Astrocyte of the hippocampus (primary cell): ENCODE data around the gene MYO1A.
"Not testable (repeated sequence)": the region's sequence is repeated elsewhere in the genome, so short reads cannot be mapped to it uniquely, and the experiment has no call there.

Experiments used
- DNase-seq: peaks from one replicate; pipeline ENCODE4 v3.0.0; 2011; ENCODE audit warnings: low read depth, low spot score

MYO1A gene

DNA sequence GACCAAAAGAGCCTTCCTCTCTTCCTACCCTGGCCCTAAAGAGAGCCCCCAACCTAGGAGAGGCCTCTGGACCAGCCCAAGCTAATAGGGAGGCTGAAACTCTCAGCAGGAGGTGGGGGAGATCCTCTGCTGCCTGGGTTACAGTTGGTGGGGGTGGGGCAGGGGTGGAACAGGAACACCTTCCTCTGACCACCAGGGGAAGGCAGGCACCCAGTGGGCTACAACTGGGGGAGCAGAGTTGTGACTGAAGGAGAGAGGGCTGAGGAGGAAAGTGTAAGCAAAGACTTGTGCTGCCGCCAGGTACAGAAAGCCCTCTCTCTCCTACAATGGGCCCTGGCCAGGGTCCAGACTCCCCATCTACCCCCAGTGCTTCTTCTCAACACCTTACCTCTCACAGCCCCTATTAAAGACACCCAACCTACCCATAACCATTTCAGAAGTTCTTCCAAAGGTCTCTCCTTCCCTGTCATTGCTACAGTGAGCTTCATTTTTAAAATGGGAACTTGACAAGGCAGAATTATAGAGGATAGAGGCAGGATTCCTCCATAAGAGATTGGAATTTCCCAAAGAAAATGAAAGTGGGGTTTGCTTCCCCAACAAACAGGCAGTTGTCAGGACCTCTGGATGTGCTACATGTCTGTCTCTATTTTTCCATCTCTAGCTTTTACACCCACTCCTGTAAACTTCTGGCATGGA is 1.4 kb downstream of the MYO1A start:
- no peak for DNase-seq

DNA sequence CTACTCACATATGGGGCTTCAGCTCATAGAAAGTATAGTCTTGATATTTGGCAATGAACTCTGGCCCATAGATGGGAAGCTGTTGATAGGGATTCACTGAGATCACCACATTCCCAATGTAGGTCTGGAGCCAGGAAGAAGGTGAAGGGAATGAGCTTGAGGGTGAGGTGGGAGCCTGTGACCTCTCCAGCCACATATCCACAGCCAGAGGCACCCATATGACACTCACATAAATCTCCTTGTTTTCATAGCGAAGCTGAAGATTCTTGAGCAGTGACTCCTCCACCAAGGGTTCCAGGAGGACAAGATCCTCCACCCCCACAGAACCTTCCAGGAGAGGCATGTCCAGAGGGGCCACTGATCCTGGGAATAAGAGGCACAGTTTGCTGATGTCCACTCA is 1.9 kb downstream of the MYO1A start:
- no peak for DNase-seq

DNA sequence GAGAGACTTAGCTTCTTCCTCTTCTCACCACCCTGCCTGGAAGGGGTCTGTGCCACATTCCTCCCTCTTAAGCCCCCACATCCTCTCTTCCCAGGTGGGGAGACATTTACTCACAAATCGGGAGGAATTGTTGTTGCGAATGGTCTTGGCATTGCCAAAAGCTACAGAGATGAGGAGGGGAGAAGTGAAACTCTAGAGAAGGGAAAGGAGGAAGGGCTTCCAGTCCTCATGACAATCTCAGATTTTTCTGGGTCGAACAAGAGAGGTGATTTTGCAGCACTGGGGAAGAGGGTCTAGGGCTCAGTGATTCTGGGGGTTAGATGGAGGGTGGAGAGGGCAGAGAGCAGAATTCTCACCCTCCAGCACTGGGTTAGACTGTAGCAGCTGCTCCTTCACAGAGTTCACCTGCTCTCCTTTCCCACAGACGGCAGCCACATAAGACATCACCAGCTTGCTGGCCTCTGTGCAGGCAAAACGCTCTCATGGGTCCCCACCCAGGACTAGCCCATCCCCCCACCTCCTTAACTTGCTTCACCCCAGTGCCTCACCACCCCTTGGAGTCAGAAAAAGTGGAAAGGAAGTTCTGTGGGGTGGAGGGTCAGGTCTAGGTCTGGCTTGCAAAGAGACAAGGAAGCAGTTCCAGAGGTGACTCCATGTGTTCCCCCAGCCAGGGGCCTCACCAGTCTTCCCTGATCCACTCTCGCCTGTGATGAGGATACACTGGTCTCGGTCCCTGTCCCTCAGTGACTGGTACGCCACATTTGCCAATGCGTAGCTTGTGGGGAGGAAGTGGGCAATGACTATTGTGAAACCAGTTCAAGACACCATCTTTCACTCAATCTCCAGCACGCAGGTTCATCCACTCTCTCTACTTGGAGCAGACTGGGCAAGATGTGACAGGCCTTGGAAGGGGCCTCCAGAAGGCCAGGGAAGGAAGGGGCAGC is 2.7 kb downstream of the MYO1A start:
- DNase-seq: no peak

DNA sequence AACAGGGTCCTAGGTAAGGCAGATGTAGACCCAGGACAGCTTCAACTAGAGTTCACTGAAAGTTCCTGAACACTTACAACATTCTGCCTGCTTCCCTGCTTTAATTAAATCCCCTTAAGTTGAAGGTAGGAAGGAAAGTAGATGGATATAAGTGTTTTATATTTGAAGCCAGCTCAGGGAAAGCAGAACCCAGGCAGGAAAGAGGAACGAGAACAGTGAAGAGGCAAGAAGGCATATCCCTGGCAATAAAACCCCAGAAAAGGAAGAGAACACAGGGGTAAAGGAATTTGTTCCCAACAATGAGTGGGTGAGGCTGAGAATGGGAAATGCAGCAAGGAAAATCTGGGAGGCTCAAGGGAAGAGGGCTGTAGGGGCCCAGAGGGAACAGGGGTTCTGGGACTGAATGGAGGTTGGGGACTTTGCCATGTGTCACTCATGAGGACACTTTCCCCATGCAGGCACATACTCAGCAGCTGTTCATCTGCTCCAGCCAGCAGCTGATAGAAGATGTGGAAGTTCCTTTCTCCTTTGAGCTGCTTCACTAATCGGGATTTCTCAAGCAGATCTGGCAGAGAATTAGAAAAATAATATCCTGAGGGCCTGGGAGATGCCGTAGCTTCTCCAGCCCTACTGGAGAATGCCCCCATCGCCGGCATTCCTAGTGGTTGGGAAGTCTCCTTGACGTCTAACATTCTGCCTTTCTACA is 3.7 kb downstream of the MYO1A start:
- no peak for DNase-seq

DNA sequence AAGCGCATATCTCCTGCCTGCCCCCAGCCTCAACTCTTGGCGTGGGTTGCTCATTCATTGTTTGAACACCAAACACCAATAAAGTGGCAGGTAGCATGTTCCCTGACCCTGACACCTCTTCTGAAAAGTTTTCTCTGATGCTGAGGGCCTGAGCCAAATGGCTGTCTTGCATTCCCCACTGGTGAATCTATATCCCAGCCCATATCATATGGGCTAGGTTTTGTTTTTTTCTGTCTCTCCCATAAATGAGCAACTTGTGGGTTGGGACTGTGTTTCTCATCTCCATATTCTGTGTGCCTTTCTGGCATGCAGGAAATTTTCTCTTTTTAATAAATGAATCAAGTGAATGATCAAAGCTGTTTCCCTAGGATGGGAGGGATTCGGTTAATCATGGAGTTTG is 5.0 kb downstream of the MYO1A start:
- DNase-seq: no peak

DNA sequence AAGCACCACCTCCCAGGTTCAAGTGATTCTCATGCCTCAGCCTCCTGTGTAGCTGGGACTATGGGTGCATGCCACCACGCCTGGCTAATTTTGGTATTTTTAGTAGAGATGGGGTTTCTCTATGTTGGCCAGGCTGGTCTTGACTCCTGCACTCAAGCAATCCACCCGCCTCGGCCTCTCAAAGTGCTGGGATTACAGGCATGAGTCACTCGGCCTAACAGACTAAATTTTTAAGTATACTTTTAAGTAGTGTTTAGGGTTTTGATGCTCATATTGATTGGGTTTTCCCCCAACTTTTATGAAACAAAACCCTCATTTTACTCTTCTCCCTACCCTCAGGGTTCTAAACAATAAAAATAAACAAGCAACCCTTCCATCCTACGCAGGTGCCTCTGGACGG is 5.5 kb downstream of the MYO1A start:
- no peak for DNase-seq

DNA sequence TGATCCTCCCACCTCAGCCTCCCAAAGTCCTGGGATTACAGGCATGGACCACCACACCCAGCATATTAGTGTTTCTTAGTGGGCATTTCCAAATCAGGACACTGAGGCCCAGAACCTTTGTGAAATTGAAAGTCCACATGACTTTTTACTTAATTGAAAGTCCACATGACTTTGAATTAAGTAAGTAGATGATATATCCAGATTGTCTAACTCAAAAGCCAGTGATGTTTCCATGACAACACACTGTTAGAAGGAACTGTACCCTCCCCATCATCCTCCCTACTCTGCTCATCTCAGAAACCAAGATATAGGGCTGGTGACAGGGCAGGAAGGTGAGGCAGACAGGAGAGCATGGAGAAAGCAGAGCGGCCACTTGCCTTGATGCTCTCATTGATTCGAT is 7.2 kb downstream of the MYO1A start:
- no peak for DNase-seq

DNA sequence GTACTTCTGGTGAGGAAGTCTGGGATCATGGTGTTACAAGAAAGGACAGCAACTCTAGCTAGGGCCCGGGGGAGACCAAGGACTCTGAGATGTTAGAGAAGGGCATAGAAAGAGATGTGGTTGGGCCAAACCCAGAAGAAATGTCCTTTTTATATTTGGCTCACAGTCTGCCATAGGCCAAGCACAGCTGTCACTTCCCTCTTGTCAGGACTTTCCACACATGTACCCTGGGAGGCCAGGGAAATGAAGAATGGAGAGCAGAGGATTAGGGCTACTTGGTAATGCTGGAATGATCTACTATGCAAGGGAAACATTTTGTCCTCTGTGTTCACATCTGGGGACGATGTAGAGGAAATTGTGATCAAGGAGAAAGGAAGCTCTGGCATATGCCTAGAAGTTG is 9.2 kb downstream of the MYO1A start:
- no peak for DNase-seq

DNA sequence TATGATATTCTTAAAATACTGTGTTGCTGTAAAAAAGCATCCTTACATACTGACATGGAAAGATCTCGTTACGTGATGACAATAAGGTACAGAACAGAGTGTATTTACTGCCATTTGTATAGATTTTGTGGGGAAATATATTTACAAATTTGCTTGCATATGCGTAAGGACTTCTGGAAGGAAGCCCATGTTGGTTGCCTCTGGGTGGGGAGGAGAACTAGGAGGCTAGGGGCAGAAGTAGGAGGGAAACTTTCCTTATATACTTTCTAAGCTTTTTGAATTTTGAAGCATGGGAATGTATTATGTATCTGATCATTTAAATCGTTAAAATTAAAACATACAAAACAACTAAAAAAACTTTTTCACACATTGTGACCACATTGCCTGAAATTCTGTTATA is 9.7 kb downstream of the MYO1A start:
- no peak for DNase-seq

DNA sequence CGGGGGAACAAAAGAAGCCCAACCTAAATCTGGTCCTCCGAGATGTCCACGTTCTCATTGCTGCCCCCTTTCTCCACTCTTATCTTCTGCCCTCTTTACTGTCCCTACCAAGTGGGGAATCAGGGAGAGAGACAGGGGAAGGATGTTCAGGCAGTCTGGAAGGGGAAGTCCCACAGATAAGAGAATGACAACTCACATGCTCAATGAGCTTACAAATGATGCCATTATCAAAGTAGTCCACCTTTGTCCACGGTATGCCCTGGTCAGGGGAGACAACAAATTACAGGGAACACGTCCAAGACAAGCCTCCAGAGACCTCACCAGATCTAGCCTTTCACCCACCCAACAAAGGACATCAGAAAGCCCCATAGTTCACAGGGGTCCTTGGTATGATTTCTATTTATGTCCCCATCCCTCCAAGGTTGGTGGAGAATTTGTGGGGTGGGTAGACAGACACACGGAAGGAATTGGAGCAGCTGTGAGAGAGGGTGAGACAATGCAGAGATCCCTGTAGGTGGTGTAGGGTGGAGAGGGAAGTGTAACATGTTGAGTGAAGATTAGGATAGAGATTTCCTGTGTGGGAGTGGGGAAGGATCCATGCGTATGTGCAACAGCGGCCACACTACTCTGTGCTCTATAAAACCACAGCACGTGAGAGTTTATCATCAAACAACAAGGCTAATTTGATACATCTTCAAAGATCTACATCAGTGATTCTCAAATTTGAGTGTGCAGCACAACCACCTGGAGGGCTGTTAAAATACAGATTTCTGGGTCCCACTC is 10.7 kb downstream of the MYO1A start:
- no peak for DNase-seq

DNA sequence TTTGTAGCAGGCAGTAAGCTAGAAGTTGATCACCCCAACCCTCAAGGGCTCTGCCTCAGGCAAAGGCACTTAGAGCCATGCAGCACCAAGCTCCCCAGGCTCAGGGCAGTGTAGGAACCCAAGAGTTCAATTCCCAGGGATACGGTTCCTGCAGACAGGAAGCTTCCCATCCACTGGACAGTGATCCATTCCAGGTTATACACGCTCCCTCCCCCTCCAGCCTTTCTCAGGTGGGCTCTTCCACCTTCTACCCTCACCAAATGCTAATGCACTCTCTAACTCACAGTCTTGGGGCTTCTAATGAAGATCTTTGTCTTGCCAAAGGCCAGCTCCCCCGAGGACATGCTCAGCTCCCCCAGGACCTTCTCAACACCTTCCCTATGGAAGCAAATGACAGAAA is 12.7 kb downstream of the MYO1A start:
- DNase-seq: no peak

DNA sequence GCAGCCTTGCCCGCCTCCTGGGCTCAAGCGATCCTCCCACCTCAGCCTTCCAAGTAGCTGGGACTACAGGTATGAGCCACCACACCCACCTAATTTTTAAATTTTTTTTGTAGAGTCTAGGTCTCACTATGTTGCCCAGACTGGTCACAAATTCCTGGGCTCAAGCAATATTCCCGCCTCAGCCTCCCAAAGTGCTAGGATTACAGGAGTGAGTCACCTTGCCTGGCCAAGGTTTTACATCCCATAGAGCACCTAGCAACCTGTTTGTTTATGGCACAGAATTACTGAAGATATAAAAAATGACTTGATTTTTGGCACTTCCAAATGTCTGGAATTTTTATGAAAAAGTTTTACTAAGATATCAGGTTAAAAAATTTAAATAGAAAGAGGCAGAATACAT is 16.5 kb downstream of the MYO1A start:
- no peak for DNase-seq

DNA sequence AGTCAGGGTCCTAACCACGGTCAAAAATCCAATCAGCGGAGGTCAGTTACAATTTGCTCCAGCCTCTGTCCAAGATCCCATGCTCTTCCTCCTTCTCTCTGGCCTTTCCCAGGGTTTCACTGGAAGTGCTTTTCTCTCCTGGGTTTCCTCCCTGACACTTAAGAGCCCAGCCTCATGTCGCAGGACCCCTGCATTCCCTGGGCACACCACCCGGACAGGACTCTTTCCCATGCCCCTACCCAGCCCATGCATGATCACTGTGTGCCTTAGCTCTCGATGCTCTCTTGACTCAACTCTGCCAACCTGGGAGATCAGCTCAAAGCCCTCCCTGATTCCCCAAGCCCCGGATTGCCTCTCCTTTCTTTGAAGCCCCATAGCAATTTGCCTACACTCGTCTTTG is 18.1 kb downstream of the MYO1A start:
- DNase-seq: no peak

DNA sequence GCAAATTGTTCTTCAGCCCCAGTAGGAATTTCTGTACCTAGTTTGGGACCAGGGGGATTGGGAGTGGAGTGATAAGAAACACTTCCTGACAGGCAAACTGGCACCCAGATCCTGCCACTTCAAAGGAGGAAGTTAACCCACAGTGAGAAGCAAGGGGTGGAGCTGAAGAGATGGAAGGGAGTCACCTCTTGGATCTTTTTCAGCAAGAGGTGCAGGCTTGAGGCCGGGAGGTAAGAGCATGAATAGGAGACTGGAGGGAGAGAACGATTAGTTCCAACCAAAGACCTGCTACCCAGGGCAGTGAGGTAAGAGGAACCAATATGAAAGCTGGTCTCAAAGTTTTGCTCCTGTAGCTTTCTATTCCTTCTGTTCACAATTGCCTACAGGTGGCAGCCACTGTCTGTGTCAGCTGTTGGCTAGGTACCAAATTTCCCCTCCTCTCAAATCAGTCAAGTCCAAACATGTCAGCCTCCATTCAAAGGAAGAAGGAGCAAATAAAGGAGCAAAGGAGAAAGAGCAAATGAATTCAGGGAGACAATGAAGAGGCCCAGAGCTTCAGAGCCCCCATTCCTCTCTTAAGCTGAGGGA is 18.7 kb downstream of the MYO1A start:
- DNase-seq: peak; percentile 13

DNA sequence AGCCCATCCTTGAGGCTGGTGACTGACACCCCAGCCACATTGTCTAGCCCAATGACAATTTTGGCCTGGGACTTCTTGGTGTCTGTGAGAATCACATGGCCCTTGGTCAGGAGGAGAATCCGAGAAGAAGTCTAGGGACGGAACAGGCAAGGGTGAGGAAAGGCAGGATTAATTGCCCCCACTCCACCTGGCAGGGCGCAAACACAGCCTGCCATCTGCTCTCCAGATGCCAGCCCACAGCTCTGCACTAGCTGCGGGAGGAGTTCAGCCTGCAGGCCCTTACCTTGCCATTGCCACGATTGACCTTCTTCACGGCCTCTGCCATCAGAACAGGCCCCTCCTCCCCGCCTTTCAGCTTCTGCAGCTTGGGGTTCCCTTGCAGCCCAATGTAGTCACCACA is 20.5 kb downstream of the MYO1A start:
- no peak for DNase-seq

DNA sequence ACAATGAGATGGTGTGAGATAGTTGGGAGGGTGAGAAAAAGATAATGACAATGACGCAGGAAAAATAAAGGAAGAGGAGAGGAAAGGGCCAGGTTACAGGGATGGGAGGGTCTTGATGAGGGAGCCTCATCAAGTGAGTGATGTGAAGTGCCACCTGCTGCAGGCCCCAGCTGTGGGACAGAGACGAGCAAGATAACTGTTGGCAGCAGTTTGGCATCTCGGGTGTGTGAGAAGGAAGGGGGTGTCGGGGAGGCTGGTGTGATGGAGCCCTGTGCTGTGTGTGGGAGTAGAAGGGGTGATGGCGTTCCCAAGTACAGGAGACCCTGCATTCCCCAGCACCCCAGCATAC is 22.1 kb downstream of the MYO1A start:
- DNase-seq: no peak

DNA sequence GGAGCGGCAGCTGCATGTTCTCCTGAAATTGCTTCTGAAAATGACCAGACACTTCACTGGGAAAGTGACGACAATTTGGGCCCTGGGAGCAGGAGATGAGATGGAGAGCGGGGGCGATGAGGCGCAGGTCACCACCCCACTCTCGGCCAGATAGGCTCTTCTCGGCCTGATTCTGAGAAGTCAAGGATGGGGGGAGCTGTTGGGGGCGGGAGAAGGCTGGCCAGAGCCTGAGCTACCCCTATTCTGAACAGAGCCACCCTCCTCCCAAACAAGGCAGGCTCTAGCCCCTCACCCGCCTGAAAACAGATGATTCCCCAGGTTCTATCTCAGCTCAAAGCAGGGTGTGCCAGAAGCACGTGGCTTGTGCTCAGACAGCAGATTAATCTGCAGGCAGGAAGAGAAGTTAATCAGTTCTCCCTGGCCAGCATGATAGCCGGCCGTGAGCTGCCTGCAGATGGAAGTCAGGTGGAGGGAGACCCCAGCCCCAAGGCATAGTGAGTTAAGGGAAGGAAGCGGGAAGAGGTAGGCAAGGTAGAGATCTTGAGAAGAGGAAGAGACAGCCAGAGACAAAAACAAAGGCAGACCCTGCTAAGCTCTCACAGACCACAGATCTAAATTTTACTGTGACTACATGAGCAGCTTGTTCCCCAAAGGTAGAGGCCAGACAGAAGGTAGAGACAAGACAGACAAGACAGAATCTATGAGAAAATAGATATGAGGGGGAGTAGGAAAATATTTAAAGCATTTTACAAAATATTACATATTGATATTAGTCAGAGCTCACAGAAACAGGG is 22.7 kb downstream of the MYO1A start:
- no peak for DNase-seq

DNA sequence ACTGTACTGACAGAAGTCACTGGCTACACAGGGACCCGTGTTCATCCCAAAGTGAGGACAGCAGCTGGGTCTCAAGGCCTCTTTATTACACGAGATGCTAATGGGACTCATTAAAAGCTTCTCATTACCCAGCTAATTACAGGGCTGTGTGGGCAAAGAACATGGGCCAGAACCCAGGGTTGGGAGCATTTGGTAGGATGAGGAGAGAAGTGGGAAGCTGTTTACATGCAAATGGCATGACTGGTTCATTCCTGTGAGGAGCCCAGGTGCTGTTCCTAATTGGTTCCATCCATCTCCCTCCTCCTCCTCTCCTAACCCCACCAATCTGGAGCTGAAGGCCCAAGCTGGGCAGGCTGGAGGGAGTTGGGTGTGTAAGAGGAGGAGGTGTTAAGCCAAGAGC is 24.7 kb downstream of the MYO1A start:
- DNase-seq: no peak

DNA sequence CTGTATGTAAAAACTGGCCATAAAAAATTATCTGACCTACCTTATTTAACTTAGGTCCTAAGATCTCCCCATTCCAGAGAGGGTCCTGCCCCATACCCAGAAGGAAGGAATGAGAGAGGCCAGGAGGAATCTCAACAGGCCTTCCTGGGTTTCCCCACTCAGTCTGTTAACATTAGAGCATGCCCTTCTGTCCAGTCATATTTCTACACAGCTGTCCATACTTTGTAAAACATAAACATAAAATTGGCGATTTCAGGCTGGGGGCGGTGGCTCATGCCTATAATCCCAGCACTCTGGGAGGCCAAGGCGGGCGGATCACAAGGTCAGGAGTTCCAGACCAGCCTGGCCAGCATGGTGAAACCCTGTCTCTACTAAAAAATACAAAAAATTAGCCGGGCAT is 27.6 kb downstream of the MYO1A start:
- DNase-seq: not testable (repeated sequence)

DNA sequence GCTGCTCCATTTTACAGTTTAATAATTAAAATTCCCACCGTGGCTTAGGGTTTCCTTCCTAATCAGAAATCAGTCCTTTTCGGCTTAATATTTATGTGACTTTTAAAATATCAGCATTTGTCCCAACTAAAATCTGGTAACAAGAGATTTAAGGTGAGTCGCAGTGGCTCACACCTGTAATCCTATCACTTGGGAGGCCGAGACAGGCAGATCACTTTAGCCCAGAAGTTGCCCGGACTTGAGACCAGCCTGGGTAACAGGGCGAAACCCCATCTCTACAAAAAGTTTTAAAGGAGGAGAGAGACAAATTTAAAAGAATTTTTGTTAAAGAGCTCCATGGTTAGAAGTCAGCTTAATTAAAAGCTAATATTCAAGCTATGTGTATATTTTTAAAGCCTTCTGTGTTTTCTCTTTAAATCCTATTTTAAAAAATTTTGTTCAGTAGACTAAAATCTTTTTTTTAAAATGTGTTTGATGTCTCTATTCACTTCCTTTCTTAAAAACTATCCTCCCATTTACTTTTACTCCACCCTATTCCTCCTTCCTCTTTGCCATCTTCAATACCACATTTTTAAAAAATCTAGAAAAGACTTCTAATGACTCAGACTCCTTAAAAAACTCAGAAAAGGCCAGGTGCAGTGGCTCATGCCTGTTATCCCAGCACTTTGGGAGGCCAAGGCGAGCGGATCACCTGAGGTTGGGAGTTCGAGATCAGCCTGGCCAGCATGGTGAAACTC is 29.8 kb downstream of the MYO1A start:
- DNase-seq: no peak
